A549 (cell line): ENCODE data around the gene B3GLCT.

Experiments
- BHLHE40 ChIP-seq: IDR thresholded peaks from 2 replicates; pipeline ENCODE4 v1.6.1; 2012; ENCODE audit warnings: low read depth, low read length, inconsistent platforms
- CEBPB ChIP-seq, 2 experiments: fragments of >200 bp in 1 of 2; sonication (Bioruptor Twin) in 1 of 2; formaldehyde crosslinking in 1 of 2; IDR thresholded peaks; 2 replicates each; pipeline ENCODE4 v1.6.1; 2012 to 2016
- CTCF ChIP-seq: fragments of >200 bp; sonication (Bioruptor Twin); formaldehyde crosslinking; IDR thresholded peaks from 3 replicates; pipeline ENCODE4 v1.5.1; 2016
- KDM1A ChIP-seq: fragments of 200-600 bp; sonication (generic); IDR thresholded peaks from 2 replicates; pipeline ENCODE4 v1.6.1; 2016; ENCODE audit warnings: low read depth, mild to moderate bottlenecking
- MAFK ChIP-seq: fragments of 450-650 bp; IDR thresholded peaks from 2 replicates; pipeline ENCODE4 v1.6.1; 2014; ENCODE audit not compliant: partially characterized antibody
- MAX ChIP-seq: IDR thresholded peaks from 2 replicates; pipeline ENCODE4 v1.6.1; 2012
- MAZ ChIP-seq: fragments of 150-350 bp; IDR thresholded peaks from 2 replicates; pipeline ENCODE4 v1.6.1; 2014; ENCODE audit warnings: antibody characterized with exemption, low read depth, low read length, borderline replicate concordance
- POLR2A ChIP-seq: IDR thresholded peaks from 2 replicates; pipeline ENCODE4 v1.6.1; 2012; ENCODE audit warnings: mild to moderate bottlenecking, low read length
- POLR2AphosphoS2 ChIP-seq: conservative IDR thresholded peaks from 2 replicates; pipeline ENCODE4 v1.6.1; 2012; ENCODE audit warnings: low read length, improper control_type of control experiment, inconsistent platforms
- RAD21 ChIP-seq, 2 experiments: fragments of >200 bp in 1 of 2; sonication (Bioruptor Twin) in 1 of 2; formaldehyde crosslinking in 1 of 2; IDR thresholded peaks in 1 of 2; conservative IDR thresholded peaks in 1 of 2; 2 replicates in 1 of 2; 3 replicates in 1 of 2; pipeline ENCODE4 v1.6.1; 2012 to 2018; ENCODE audit warnings: inconsistent platforms in 1 of 2
- RNF2 ChIP-seq: fragments of 200-600 bp; sonication (generic); IDR thresholded peaks from 2 replicates; pipeline ENCODE4 v1.6.1; 2016; ENCODE audit warnings: low read depth, mild to moderate bottlenecking, antibody characterized with exemption, moderate library complexity, borderline replicate concordance
- SMC3 ChIP-seq: fragments of >200 bp; sonication (Bioruptor Twin); formaldehyde crosslinking; IDR thresholded peaks from 3 replicates; pipeline ENCODE4 v1.6.1; 2018; ENCODE audit warnings: inconsistent platforms
- TFCP2L1 ChIP-seq: fragments of 250-450 bp; sonication (Bioruptor Pico); IDR thresholded peaks from 2 replicates; pipeline ENCODE4 v1.5.0; 2021; ENCODE audit warnings: mild to moderate bottlenecking

- no peak for TF ChIP-seq MAZ
- no peak for TF ChIP-seq MAFK
- TF ChIP-seq POLR2AphosphoS2: no peak
- no peak for TF ChIP-seq CTCF
- no peak for TF ChIP-seq TFCP2L1 (CRISPR knock-in tag)
- no peak for TF ChIP-seq RAD21 (conservative IDR thresholded peaks at IDR 0.05 in 1 of 2, IDR thresholded peaks at IDR 0.05 in 1 of 2)
- TF ChIP-seq CEBPB (IDR thresholded peaks at IDR 0.05): no peak
- TF ChIP-seq MAX: no peak
- TF ChIP-seq SMC3: no peak
- TF ChIP-seq RNF2: no peak
- no peak for TF ChIP-seq KDM1A
- no peak for TF ChIP-seq BHLHE40
- TF ChIP-seq POLR2A: no peak
Measured at GRCh38 chr13:31201341-31202031, 1.7 kb downstream of the B3GLCT start.
